Skeletal muscle cell (primary cell): ENCODE data around the gene RAB34.
A peak's percentile ranks its signal among the peaks of the same experiment; 100 is the strongest.
"Not testable (repeated sequence)": the region's sequence is repeated elsewhere in the genome, so short reads cannot be mapped to it uniquely, and the experiment has no call there.

Experiments
- DNase-seq: peaks from one replicate; pipeline ENCODE4 v3.0.0-alpha.2; 2010; ENCODE audit warnings: low read depth
- H3K4me3 ChIP-seq: 2 replicates; pipeline ENCODE4 v1.5.1; 2011; ENCODE audit warnings: low read depth, mild to moderate bottlenecking, control low read depth, low read length, moderate library complexity

The RAB34 gene

GRCh38 chr17:28747051-28747691 is 29.5 kb upstream of the RAB34 start:
- no peak for DNase-seq
- H3K4me3 ChIP-seq: no peak overlapping the region

GRCh38 chr17:28746611-28747050 is 29.0 kb upstream of the RAB34 start:
- H3K4me3 ChIP-seq: peak overlapping the region; percentile 89
- DNase-seq: peak; percentile 53

GRCh38 chr17:28745786-28746411 is 28.2 kb upstream of the RAB34 start:
- no peak for DNase-seq
- peak overlapping the region; percentile 89 for H3K4me3 ChIP-seq

GRCh38 chr17:28744972-28745785 is 27.5 kb upstream of the RAB34 start:
- DNase-seq: peak; percentile 11
- peak overlapping the region; percentile 89 for H3K4me3 ChIP-seq

- no peak for DNase-seq
- peak overlapping the region; percentile 89 for H3K4me3 ChIP-seq
Measured at GRCh38 chr17:28744104-28744971, 26.7 kb upstream of the RAB34 start.

GRCh38 chr17:28743243-28744103 is 25.8 kb upstream of the RAB34 start, which contains the start of gene TRAF4:
TRAF4 (plus strand) TSS chr17:28744011; CDS start chr17:28744113, 102 bp downstream.
- peak within 1 kb of the TSS; percentile 89 for H3K4me3 ChIP-seq
- no peak for DNase-seq

- no peak overlapping the region for H3K4me3 ChIP-seq
- DNase-seq: no peak
Measured at GRCh38 chr17:28741358-28742349, 24.0 kb upstream of the RAB34 start.

GRCh38 chr17:28740406-28741357 is 23.0 kb upstream of the RAB34 start:
- no peak overlapping the region for H3K4me3 ChIP-seq
- DNase-seq: no peak

- no peak overlapping the region for H3K4me3 ChIP-seq
- DNase-seq: no peak
Measured at GRCh38 chr17:28738680-28739384, 21.2 kb upstream of the RAB34 start.

GRCh38 chr17:28737770-28738679 is 20.4 kb upstream of the RAB34 start:
- DNase-seq: no peak
- no peak overlapping the region for H3K4me3 ChIP-seq

- DNase-seq: no peak
- no peak overlapping the region for H3K4me3 ChIP-seq
Measured at GRCh38 chr17:28737316-28737715, 19.6 kb upstream of the RAB34 start.

GRCh38 chr17:28735913-28736769 is 18.5 kb upstream of the RAB34 start:
- DNase-seq, H3K4me3 ChIP-seq: not testable (repeated sequence)

GRCh38 chr17:28735242-28735722 is 17.6 kb upstream of the RAB34 start:
- H3K4me3 ChIP-seq: no peak overlapping the region
- DNase-seq: no peak
